ENCODE measurements around the gene ANP32A. TPM values are rescaled to one million over a fixed set of nuclear protein-coding genes. Genes with fewer than 3 reads are reported as not detected.
"Not testable (repeated sequence)": the region's sequence is repeated elsewhere in the genome, so short reads cannot be mapped to it uniquely, and the experiment has no call there.

Gene ANP32A
- total RNA-seq, 1 experiment from 2014 or later = 110 TPM

- not testable (repeated sequence) for H3K9me3 ChIP-seq (replicated peaks); H3K36me3 ChIP-seq; H3K27me3 ChIP-seq (replicated peaks); DNase-seq (ENCODE audit: low read depth in 1 of 2, low spot score in 2 of 2); H3K4me3 ChIP-seq; H3K4me1 ChIP-seq (replicated peaks); H3K27ac ChIP-seq
These were observed 60.6 kb downstream of the ANP32A start for GRCh38 chr15:68759982-68760579.

- no peak overlapping the region for H3K27ac ChIP-seq
- no peaks in the 10 kb centered on the region for H3K36me3 ChIP-seq
- H3K27me3 ChIP-seq (replicated peaks) = no peaks in the 10 kb centered on the region
- H3K4me3 ChIP-seq = no peak overlapping the region
- no peaks in the 10 kb centered on the region for H3K9me3 ChIP-seq (replicated peaks)
- DNase-seq (ENCODE audit: low read depth in 1 of 2, low spot score in 2 of 2) = peak in 1 of 2 experiments; percentile 2
- no peaks in the 10 kb centered on the region for H3K4me1 ChIP-seq (replicated peaks)
These were observed 65.0 kb downstream of the ANP32A start for GRCh38 chr15:68755731-68756130.

- 0 out of 2 replicates have a peak, but pooled peaks cover 3% of the 10 kb centered on the region for H3K27me3 ChIP-seq (replicated peaks)
- no peaks in the 10 kb centered on the region for H3K4me1 ChIP-seq (replicated peaks)
- H3K9me3 ChIP-seq (replicated peaks) = no peaks in the 10 kb centered on the region
- H3K36me3 ChIP-seq = no peaks in the 10 kb centered on the region
- no peak for DNase-seq (ENCODE audit: low read depth in 1 of 2, low spot score in 2 of 2)
- no peak overlapping the region for H3K4me3 ChIP-seq
- H3K27ac ChIP-seq = no peak overlapping the region
These were observed 69.1 kb downstream of the ANP32A start for GRCh38 chr15:68751622-68752021.

DNA sequence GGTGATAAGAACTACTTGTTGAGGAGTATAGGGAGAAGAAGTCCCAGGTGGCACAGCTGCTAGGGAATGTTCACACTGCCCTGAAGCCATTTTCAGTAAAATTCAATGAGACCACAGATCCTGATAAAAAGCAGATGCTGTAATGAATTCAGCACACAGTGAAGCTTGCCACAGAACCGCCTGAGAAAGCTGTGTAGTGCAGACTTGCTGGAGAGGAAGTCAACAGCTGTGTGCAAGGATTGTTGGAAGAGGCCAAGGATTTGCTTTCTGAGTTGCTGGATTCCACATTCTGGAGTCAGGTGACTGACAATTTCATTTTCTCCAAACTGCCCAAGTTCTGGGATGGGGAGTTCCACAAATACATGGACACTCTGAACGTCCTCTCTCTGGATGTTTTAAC, 70.9 kb downstream of the ANP32A start:
- Histone ChIP-seq H3K4me1 (replicated peaks) (no peaks in the 10 kb centered on the region), H3K4me3 (no peak overlapping the region), H3K36me3 (no peaks in the 10 kb centered on the region), H3K9me3 (replicated peaks) (no peaks in the 10 kb centered on the region), H3K27ac (no peak overlapping the region), H3K27me3 (replicated peaks) (0 out of 2 replicates have a peak, but pooled peaks cover 3% of the 10 kb centered on the region)
- peak in 1 of 2 experiments; percentile 20 for DNase-seq (ENCODE audit: low read depth in 1 of 2, low spot score in 2 of 2)

- H3K4me1 ChIP-seq (replicated peaks) = no peaks in the 10 kb centered on the region
- no peak overlapping the region for H3K4me3 ChIP-seq
- peak in 1 of 2 experiments; percentile 34 for DNase-seq (ENCODE audit: low read depth in 1 of 2, low spot score in 2 of 2)
- no peaks in the 10 kb centered on the region for H3K36me3 ChIP-seq
- H3K27me3 ChIP-seq (replicated peaks) = 0 out of 2 replicates have a peak, but pooled peaks cover 3% of the 10 kb centered on the region
- H3K27ac ChIP-seq = no peak overlapping the region
- no peaks in the 10 kb centered on the region for H3K9me3 ChIP-seq (replicated peaks)
These were observed 71.3 kb downstream of the ANP32A start for GRCh38 chr15:68749365-68749764.

DNA sequence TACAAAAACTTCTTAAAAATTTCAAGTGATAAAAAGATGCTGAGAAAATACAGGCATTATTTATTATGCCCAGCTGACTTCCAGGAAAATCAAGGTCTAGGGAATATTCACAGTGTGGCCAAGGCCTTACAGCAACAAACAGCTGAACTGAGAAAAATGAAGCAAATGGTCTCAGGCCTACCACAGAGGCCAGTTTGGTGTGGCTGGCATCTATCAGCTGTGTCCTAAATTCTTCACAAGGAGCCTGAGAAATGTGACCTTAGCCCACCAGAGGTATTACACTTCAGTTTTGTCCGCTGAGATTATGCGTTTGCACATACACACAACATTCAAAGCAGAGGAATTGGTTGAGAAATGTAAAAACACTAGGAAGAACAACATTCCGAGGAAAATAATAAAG, 77.4 kb downstream of the ANP32A start:
- Histone ChIP-seq H3K36me3 (no peaks in the 10 kb centered on the region), H3K9me3 (replicated peaks) (no peaks in the 10 kb centered on the region), H3K4me3 (no peak overlapping the region), H3K27me3 (replicated peaks) (peaks cover 3% of the 10 kb centered on the region; the same call in 1 of the 2 replicates), H3K27ac (no peak overlapping the region), H3K4me1 (replicated peaks) (no peaks in the 10 kb centered on the region)
- peak in 1 of 2 experiments; percentile 14 for DNase-seq (ENCODE audit: low read depth in 1 of 2, low spot score in 2 of 2)

GRCh38 chr15:68739390-68740080, 81.2 kb downstream of the ANP32A start:
- Histone ChIP-seq H3K9me3 (replicated peaks) (no peaks in the 10 kb centered on the region), H3K4me3 (no peak overlapping the region), H3K27ac (no peak overlapping the region), H3K36me3 (no peaks in the 10 kb centered on the region), H3K27me3 (replicated peaks) (peaks cover 3% of the 10 kb centered on the region), H3K4me1 (replicated peaks) (no peaks in the 10 kb centered on the region)
- DNase-seq (ENCODE audit: low read depth in 1 of 2, low spot score in 2 of 2) = peak in 1 of 2 experiments; percentile 24

- H3K9me3 ChIP-seq (replicated peaks) = no peaks in the 10 kb centered on the region
- no peak overlapping the region for H3K27ac ChIP-seq
- no peak overlapping the region for H3K4me3 ChIP-seq
- no peaks in the 10 kb centered on the region for H3K36me3 ChIP-seq
- H3K4me1 ChIP-seq (replicated peaks) = no peaks in the 10 kb centered on the region
- no peak for DNase-seq (ENCODE audit: low read depth in 1 of 2, low spot score in 2 of 2)
- peaks cover 3% of the 10 kb centered on the region for H3K27me3 ChIP-seq (replicated peaks)
These were observed 85.1 kb downstream of the ANP32A start for GRCh38 chr15:68735610-68736009.

DNA sequence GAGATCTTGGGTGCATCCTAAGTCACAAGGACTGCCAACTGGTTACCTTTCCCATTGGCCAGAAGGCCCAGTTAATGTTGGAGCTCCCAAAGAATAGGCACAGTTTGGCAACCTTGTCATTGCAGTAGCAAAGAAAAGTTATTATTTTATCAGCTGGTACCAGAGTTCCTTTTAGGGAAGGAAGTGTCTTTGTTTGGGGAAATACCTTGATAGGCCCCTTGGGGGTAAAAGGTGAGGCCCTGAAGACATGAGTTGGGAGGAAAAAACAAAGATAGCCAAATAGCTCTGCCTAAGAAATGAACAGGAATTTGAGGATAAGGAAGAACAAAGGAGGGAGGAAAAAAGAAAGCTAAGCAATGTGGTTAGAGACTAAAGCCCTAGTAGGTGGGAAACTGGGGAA, 85.8 kb downstream of the ANP32A start:
- DNase-seq (ENCODE audit: low read depth in 1 of 2, low spot score in 2 of 2) = no peak
- Histone ChIP-seq H3K27me3 (replicated peaks) (peaks cover 7% of the 10 kb centered on the region), H3K9me3 (replicated peaks) (no peaks in the 10 kb centered on the region), H3K4me3 (no peak overlapping the region), H3K27ac (no peak overlapping the region), H3K4me1 (replicated peaks) (no peaks in the 10 kb centered on the region), H3K36me3 (no peaks in the 10 kb centered on the region)

GRCh38 chr15:68734352-68734751, 86.3 kb downstream of the ANP32A start:
- no peak overlapping the region for H3K4me3 ChIP-seq
- no peaks in the 10 kb centered on the region for H3K9me3 ChIP-seq (replicated peaks)
- no peak overlapping the region for H3K27ac ChIP-seq
- H3K36me3 ChIP-seq = no peaks in the 10 kb centered on the region
- no peaks in the 10 kb centered on the region for H3K4me1 ChIP-seq (replicated peaks)
- DNase-seq (ENCODE audit: low read depth in 1 of 2, low spot score in 2 of 2) = no peak
- H3K27me3 ChIP-seq (replicated peaks) = peaks cover 7% of the 10 kb centered on the region

GRCh38 chr15:68733666-68734065, 87.0 kb downstream of the ANP32A start:
- Histone ChIP-seq H3K4me3 (no peak overlapping the region), H3K27ac (no peak overlapping the region), H3K36me3 (no peaks in the 10 kb centered on the region), H3K4me1 (replicated peaks) (no peaks in the 10 kb centered on the region), H3K27me3 (replicated peaks) (peaks cover 10% of the 10 kb centered on the region), H3K9me3 (replicated peaks) (no peaks in the 10 kb centered on the region)
- no peak for DNase-seq (ENCODE audit: low read depth in 1 of 2, low spot score in 2 of 2)

DNA sequence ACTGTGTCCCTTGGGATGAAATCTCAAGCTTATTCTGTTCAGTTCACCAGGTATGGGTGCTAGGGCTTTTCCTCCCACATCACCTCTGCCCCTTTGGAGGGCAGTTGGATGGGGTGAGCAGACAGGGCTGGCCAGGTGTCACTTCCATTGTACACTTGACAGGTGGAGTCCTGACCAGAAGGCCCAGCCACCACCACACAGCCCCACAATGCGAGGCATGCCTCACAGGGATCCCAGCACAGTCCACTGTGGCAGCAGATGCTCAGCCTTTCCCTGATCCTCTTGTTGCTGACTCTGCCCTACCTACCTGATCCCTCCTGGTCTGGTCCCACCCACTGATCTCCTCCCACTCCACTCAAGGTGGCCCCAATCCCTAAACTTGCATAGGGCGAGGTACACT, 88.2 kb downstream of the ANP32A start:
- H3K27ac ChIP-seq = no peak overlapping the region
- no peaks in the 10 kb centered on the region for H3K36me3 ChIP-seq
- no peaks in the 10 kb centered on the region for H3K4me1 ChIP-seq (replicated peaks)
- DNase-seq (ENCODE audit: low read depth in 1 of 2, low spot score in 2 of 2) = no peak
- H3K27me3 ChIP-seq (replicated peaks) = peaks cover 17% of the 10 kb centered on the region
- no peaks in the 10 kb centered on the region for H3K9me3 ChIP-seq (replicated peaks)
- no peak overlapping the region for H3K4me3 ChIP-seq

GRCh38 chr15:68730976-68731897, 89.5 kb downstream of the ANP32A start:
- Histone ChIP-seq H3K4me3 (no peak overlapping the region), H3K36me3 (no peaks in the 10 kb centered on the region), H3K9me3 (replicated peaks) (no peaks in the 10 kb centered on the region), H3K27me3 (replicated peaks) (peaks cover 14% of the 10 kb centered on the region), H3K27ac (no peak overlapping the region), H3K4me1 (replicated peaks) (no peaks in the 10 kb centered on the region)
- no peak for DNase-seq (ENCODE audit: low read depth in 1 of 2, low spot score in 2 of 2)

GRCh38 chr15:68730471-68730919, 90.2 kb downstream of the ANP32A start:
- H3K9me3 ChIP-seq (replicated peaks) = no peaks in the 10 kb centered on the region

More at GRCh38 chr15:68730471-68730919, 90.2 kb downstream of the ANP32A start:
- no peak overlapping the region for H3K27ac ChIP-seq
- DNase-seq (ENCODE audit: low read depth in 1 of 2, low spot score in 2 of 2) = no peak
- H3K4me3 ChIP-seq = no peak overlapping the region
- H3K4me1 ChIP-seq (replicated peaks) = no peaks in the 10 kb centered on the region
- H3K27me3 ChIP-seq (replicated peaks) = peaks cover 14% of the 10 kb centered on the region
- H3K36me3 ChIP-seq = no peaks in the 10 kb centered on the region
